ENCODE data around the gene GTPBP4.
"Not testable (repeated sequence)": the region's sequence is repeated elsewhere in the genome, so short reads cannot be mapped to it uniquely, and the experiment has no call there.

The GTPBP4 gene

DNA sequence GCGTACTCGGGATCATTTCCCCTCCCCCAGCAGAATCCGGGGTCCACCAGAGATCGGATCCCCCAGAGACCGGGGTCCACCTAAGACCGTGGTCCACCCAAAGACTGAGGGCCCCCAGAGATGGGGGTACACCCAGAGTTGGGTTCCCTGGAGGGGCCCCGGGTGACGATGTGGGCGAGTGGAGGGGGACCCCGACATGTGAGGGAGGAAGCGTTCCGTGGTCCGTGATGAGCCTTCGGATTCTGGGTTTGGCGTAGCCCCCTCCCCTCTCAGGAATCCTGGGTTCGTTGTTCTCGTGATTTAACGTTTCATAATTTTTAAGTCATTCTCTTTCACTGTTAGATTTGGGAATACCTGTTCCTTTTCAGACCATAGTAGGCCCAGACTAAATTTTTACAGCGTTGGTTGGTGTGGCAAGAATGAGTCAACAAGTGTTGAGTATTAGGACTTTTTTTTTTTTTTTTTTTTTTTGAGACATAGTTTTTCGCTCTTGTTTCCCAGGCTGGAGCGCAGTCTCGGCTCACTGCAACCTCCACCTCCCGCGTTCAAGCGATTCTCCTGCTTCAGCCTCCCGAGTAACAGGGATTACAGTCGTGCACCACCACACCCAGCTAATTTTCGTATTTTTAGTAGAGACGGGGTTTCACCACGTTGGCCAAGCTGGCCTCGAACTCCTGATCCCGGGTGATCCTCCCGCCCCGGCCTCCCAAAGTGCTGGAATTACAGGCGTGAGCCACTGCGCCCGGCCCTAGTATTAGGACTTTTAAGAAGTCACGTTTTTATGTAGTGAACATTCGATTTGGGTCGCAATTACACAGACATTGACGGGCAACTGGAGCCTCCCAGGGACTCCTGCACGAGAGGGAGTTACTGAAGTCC, 672 bp downstream of the GTPBP4 start:
- DNase-seq (ENCODE audit: low read depth), result peak; percentile 53

DNA sequence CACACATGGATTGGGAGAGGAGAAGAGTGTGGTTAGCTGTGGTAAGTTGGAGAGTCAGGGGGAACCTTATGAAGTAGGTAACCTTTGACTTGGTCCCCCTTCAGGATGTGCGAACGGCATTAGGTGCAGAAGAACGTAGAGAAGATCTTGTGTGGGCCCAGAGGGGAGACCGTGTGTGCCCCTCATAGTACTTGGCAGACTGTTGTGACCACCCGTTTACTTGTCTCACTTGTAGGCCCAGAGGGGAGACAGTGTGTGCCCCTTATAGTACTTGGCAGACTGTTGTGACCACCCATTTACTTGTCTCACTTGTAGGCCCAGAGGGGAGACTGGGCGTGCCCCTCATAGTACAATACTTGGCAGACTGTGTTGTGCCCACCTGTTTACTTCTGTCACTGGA, 2.6 kb downstream of the GTPBP4 start:
- DNase-seq (ENCODE audit: low read depth), result no peak

DNA sequence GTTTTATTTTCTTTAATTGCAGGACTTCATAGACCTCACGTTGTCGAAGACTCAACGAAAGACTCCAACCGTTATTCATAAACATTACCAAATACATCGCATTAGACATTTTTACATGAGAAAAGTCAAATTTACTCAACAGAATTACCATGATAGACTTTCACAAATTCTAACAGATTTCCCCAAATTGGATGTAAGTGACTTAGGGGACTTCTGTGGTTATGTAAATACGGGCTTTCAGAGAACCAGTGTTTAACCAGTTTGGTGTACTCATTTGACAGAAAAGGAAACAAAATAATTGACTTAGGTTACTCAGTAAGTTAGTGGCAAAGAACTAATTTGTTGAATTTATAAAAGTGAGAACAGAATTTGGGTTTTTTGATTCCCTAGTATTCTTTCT, 4.2 kb downstream of the GTPBP4 start:
- DNase-seq (ENCODE audit: low read depth), result no peak

DNA sequence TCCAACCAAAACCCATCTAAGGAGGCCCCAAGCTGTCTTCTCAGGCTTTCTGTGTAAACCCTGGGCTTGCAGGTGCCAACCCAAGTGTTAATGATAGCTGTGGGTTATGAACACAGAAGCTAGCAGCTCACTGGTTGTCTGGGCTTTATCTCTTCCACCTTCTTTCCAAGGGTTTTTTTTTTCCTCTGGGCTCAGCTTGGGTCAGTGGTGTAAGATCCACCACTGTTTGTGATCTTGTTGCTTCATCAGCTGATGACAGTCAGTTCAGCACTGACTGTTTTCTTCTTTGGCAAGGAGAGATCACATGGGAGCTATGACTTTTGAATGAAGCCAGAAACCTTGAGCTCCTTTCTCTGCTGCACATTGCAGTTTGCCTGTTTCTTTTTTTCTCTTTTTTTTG, 4.6 kb downstream of the GTPBP4 start:
- no peak for DNase-seq (ENCODE audit: low read depth)

DNA sequence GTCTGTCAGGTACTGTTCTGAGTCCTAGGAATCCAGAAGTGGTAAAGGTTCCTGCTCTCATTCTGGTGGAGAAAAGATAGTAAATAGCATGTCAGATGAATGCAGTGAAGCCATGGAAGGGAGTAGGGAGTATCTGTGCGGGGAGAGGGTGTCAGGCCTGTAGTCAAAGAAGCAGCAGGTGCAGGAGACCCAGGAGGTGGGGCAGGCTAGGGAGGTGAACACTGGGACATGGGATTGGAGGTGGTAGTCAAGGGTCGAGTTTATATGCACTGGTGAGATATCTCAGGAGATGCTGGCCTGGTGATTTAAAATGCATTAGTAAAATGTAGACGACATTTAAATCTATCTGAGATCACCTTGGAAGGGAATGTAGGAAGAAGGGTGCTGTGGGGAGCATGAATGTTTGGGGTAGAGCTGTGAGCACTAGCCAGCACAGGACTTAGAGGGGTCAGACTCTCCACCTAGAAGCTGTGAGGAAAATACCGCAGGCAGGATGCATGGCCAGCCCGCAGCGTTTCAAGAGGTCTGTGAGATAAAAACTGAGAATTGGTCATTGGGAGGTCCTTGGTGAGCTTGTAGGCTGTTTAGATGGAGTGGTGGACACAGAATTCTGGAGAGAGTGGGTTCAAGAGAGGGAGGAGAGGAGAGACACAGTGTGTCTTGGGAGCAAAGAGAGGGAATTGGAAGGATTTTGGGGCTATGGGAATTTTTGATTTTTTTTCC, 6.8 kb downstream of the GTPBP4 start:
- no peak for DNase-seq (ENCODE audit: low read depth)

DNA sequence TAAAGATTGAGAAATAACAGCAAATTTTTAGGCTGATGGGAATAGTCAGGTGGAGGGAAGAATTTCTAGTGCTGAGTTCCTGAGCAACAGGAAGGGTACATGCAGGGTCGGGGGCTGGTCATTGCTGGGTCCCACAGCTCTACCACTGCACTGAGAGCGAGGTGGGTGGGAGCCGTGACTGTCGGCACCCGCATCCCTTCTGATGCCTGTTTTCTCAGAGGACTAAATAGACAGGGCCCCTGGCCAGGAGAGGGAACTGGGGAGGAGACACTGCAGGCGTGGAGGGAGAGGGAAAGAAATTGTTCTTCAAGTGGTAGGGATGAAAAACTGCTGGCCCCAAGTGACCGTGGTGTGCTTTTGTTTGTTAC, 7.3 kb downstream of the GTPBP4 start:
- no peak for DNase-seq (ENCODE audit: low read depth)

DNA sequence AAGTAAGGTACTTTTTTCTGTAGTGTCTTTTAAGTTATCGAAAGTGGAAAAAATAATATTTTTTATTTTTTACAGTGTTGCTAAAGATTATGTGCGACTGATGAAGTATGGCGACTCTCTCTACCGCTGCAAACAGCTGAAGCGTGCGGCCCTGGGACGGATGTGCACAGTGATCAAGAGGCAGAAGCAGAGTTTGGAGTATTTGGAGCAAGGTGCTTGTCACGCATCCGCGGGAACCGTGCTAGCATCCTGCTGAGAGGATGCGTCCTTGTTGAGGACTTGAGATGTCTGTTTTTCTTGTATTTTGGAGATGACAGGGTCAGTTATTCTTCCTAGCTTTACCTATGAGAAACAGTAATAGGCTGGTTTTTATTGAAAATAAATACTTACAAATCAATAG, 7.8 kb downstream of the GTPBP4 start:
- no peak for DNase-seq (ENCODE audit: low read depth)

DNA sequence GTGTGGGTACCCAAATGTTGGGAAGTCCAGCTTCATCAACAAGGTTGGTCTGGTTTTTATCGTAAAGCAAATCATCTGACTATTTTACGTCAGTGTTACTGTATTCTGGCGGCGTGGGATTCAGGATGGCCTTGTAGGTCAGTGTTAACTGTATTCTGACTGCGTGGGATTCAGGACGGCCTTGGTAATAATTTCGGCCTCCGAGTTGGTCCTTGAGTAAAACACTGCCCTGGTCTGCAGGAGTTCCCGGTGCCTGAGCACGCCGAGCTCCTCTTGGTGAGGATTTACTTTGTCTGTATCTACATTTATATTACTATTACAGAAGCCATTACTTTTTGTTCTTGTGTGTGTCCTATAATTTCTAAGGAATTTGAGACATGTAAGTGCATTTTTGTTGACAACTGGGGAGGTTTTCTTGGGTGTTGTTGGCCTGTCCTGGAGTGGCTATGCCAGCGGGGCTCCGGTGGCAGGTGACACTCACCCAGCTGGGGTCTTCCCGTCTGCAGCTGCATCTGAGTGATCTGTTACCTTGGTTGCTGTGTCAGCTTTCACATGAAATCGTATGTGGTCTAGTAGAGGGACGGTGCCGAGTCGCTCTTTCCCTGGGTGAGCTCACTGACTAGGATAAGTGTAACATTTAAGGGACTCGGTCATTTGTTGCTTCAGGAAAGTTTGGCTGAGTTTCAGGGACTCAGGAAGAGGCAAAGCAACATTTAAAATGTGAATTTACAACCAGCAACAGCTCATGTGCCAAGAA, 9.2 kb downstream of the GTPBP4 start:
- no peak for DNase-seq (ENCODE audit: low read depth)

DNA sequence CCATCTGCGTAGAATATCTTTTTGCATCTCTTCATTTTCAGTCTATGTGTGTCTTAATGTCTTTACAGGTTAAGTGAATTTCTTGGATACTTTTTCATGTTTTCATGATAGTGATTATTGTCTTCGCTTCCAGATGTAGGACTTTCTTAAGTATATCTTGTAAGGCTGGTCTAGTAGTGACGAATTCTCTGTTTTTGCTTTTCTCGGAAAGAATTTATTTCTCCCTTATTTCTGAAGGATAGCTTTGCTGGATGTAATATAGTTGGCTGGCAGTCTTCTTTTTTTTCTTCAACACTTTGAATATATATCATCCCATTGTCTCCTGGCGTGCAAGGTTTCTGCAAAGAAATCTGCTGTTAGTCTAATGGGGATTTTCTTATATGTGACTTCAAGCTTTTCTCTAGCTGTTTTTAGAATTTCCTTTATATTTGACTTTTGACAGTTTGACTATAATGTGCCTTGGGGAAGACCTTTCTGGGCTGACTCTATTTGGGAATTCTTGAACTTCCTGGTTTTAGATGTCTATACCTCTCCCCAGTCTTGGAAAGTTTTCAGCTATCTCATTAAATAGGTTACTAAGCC, 14.3 kb downstream of the GTPBP4 start:
- DNase-seq (ENCODE audit: low read depth), result no peak

DNA sequence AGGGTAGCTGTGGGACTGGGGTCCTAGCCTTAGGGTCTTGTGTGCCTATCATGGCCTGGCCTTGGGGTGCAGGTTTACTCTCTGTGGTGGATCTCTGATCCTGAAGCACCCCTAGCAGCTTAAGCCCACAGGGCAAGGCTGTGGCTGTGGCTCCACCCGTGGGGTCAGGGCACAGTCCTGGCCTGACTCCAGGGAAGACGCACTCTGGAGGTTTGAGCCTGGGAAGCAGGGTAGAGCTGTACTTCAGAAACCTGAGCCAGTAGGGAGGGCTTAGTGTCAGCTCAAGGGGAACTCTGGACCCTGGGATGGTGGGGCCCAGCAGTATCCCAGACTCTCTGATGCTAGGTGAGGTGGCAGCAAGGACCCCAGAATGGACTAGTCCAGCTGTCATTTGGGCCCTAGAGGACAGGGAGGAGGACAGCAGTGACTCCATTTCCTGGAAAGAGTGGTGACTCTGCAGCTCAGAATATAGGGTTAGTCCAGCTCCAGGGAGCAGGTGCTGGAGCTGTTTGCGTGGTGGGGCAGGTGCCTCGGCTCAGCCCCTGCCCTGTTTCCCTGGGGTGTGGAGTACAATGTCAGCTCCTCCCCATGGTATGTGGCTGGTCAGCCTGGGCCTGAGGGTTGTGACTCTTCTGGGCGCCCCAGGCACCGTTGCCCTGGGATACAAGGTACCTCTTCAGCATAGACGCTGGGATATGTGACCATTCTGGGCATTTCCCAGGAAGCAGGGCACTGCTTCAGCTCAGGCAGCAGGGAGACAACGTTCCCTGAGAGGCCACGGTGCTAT, 15.8 kb downstream of the GTPBP4 start:
- DNase-seq (ENCODE audit: low read depth), result no peak

DNA sequence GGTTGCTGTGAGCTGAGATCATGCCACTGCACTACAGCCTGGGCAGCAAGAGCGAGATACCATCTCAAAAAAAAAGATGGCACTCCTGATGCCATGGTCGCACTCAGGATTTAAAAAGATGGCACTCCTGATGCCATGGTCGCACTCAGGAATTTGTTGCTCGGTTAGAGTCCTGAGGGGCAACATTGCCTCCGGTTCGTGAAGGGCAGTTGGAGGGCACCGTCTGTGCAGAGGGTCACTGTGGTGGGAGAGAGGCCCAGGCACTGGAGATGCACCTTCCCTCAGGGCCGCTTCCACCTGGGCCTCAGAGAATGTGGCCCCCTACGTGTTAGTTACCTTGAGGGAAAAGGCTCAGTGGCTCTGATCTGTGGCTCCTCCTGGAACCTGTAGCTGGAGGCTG, 18.3 kb downstream of the GTPBP4 start:
- DNase-seq (ENCODE audit: low read depth), result no peak

DNA sequence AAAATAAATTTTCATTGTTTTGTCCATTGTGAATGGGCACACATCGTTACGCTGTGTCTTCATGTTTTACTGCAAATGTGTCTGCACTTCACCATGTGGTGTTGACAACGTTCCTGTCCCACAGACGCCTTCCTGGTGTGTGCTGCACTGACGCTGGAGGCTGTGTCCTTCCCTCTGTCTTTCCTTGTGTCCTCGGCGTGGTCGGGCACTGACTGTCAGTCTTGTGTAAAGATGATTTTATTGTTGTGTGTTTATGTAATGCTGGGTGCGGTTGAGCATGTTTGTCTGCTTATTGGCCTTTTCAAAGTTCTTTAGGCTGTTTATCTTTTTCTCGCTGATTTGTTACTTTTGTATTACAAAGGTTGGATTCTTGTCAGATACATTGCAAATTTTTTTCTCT, 19.3 kb downstream of the GTPBP4 start:
- no peak for DNase-seq (ENCODE audit: low read depth)

DNA sequence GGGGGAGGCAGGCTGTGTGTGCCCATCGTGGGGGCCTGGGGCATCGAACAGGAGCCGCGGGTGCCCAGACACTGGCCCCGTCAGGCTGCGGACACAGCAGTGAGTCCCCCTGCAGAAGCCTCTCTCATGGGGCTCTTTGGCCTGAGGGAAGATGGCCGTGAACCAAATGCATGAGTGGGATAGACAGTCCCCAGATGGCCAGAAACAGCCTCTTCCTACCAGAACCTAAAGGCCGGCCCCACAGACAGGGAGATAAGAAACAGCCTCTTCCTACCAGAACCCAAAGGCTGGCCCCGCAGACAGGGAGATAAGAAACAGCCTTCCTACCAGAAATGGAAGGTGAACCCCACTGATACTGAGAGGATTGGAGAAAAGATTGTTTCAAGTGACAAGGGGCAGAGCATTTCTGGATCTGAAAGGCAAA, 20.8 kb downstream of the GTPBP4 start:
- no peak for DNase-seq (ENCODE audit: low read depth)

DNA sequence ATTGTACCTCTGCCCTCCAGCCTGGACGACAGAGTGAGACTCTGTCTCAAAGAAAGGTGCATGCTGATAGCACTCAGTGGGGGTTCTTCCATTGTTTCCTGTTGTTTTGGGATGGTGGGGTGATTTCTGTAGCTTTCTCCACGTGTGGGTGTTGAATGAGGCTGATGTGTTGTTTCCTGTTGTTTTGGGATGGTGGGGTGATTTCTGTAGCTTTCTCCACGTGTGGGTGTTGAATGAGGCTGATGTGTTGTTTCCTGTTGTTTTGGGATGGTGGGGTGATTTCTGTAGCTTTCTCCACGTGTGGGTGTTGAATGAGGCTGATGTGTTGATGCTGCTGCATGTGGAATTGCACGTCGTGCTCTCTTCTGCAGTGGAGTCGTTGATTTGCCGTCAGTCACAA, 21.7 kb downstream of the GTPBP4 start:
- DNase-seq (ENCODE audit: low read depth), result not testable (repeated sequence)

DNA sequence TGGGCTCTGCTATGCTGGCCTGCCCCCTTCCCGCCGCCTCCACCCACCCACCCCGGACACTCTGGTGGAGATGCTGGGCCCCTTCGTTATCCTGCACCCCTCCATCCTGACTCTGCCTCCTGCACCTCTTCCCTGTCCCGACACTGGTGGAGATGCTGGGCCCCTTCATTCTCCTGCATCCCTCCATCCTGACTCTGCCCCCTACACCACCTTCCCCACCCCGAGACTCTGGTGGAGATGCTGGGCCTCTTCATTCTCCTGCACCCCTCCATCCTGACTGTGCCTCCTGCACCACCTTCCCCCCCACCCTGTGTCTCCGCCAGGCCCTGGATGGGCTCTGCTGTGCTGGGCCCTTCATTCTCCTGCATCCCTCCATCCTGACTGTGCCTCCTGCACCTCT, 22.5 kb downstream of the GTPBP4 start:
- DNase-seq (ENCODE audit: low read depth), result no peak

DNA sequence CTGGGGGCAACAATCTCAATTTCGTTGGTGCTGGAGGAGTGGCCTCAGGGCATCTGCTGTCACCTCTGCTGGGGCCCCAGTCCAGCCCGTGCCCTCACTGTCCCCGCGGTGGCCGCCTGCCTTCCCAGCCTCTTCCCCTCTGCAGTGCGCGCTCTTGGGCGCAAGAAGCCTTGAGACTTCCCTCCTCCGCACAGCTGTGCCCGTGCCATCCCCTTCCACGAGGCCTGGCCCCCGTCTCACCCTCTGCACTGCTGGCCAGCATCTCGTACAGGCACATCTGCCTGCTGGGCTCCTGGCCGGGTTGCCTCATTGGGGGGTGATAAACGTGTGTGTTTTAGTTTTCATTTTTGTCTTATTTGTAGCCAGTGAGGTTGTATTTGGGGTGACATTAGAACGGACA, 23.5 kb downstream of the GTPBP4 start:
- no peak for DNase-seq (ENCODE audit: low read depth)

DNA sequence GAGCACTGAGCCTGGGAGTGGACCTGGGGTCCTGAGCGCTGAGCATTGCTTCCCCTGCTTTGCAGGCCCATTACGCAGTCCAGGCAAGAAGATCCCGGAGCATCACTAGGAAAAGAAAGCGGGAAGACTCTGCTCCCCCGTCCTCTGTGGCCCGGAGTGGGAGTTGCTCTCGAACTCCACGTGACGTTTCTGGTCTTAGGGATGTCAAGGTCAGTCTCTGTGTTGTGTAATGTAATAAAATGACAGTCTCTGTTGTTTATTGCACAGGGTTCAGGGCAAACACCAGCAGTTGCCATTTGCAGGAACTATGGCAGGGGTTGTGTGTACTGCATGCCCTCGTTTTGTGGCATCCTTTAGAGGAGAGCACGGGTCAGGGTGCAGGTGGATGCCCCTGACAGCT, 27.5 kb downstream of the GTPBP4 start:
- DNase-seq (ENCODE audit: low read depth), result no peak

DNA sequence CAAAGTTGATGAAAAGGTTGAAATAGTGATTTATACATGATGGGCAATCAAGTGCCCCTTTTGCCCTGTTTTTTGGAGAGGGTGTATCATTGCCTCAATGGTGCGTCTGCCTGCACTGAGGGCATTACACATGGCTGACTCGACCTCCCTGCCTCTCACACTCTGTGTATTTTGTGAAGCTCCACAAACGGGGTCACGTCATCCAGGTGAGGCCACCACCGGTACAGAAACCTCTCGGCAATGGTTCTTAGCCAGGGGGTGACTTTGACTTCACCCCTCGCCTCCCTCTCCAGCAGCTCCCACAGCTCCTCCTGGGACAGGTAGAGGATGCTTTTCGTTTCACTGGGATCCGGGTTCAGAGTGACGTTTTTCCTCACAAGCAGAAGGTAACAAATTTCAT, 31.1 kb downstream of the GTPBP4 start:
- no peak for DNase-seq (ENCODE audit: low read depth)

DNA sequence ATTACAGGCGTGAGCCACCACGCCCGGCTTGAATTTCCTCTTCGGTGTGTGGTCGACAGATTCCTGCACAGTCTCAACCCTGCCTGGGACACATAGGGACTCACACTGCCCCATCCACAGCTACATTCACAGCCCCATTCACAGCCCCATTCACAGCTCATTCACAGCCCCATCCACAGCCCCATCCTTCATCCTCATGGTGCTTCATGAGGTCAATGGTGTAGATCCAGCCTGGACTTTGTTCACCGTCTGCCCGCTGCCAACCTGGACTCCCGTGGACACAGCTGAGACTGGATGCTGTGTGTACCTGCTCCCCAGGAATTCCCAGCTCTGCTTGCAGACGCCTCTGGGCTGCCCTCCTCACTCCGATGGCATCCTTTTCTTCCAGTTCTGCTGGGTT, 32.2 kb downstream of the GTPBP4 start:
- DNase-seq (ENCODE audit: low read depth), result no peak

DNA sequence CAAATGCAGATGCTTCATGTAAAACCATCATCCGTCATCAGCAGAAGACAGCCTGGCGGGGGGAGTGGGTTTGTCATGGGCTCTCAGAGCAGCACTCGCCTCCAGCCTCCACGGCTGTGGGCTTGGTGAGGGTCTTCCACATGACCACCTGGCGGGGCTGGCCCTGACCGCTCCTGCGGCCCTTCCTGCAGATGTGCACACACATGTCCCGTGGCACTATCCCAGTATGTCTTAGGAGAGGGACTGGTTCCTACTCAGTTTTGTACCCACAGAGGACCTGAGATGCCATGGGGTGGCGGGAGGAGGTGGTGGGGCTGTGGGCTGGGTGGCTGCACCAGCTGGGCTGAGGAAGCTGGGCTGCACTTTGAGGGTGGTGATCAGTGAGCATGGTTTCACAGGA, 32.7 kb downstream of the GTPBP4 start:
- DNase-seq (ENCODE audit: low read depth), result no peak

DNA sequence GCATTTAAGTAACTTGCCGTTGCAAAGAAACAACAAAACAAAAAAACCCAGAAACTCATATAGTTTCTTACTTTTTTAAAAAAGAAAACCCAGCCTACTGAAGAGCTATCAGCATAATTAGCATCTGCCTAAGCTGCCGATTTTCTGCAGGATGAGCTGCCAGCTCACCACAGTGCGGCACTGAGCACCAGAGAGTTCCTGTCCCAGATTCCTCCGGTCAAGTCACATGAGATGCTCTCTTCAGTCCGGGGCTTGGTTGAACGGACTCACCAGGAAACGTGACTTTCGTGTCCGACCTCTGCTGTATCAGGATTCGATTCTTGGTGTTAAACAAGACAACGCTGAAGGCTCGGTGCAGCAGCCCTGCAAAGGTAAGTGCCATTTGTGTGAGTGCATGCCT, 34.2 kb downstream of the GTPBP4 start:
- no peak for DNase-seq (ENCODE audit: low read depth)

DNA sequence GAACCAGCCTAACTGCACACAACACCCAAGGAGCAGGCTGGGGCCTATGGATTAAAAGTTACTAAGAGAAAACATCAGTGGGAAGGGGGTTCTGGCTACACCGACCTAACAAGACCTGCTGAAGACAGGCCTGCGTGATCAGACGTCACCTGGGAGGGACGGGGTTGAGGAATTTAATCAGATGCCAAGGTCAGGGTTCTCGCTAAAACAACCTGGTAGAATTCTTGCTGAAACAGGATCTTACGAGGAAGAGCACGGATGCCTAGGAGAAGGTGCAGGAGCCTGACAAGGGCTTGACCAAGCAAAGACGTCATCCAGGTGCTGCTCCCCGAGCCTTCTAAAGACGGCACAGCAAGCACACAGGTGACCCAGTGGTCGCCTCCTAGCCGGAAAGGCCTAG, 35.9 kb downstream of the GTPBP4 start:
- DNase-seq (ENCODE audit: low read depth), result no peak

All from ELR (cell line).